HepG2 (cell line): ENCODE data around the gene SPDYE6. TPM values are rescaled to one million over a fixed set of nuclear protein-coding genes. Genes with fewer than 3 reads are reported as not detected.

Experiments
- ARNT2 ChIP-seq: sonication (generic); formaldehyde crosslinking; IDR thresholded peaks from 2 replicates; pipeline ENCODE4 v1.8.0; 2022; ENCODE audit warnings: mild to moderate bottlenecking, low read depth, missing genetic modification reagents, moderate library complexity
- ASH2L ChIP-seq: fragments of 300-600, 200-600 bp; sonication (generic); IDR thresholded peaks from 2 replicates; pipeline ENCODE4 v1.7.0; 2017; ENCODE audit warnings: low read depth, mild to moderate bottlenecking, moderate library complexity, mixed read lengths, low read length; ENCODE audit not compliant: insufficient read length
- GABPA ChIP-seq, 2 experiments: IDR thresholded peaks; 2 replicates each; pipeline ENCODE4 v1.6.1; 2011 to 2016; ENCODE audit warnings: low read depth in 2 of 2, low read length in 1 of 2, missing biosample characterization in 1 of 2, missing genetic modification characterization in 1 of 2
- HIVEP1 ChIP-seq: sonication (generic); formaldehyde crosslinking; IDR thresholded peaks from 2 replicates; pipeline ENCODE4 v1.4.0; 2020; ENCODE audit warnings: mild to moderate bottlenecking, missing genetic modification reagents
- MTA3 ChIP-seq: sonication (generic); formaldehyde crosslinking; IDR thresholded peaks from 2 replicates; pipeline ENCODE4 v1.4.0; 2020; ENCODE audit warnings: missing genetic modification reagents
- NBN ChIP-seq: fragments of 450-650 bp; conservative IDR thresholded peaks from 2 replicates; pipeline ENCODE4 v1.6.1; 2017
- NFE2L1 ChIP-seq: sonication (generic); formaldehyde crosslinking; IDR thresholded peaks from 2 replicates; pipeline ENCODE4 v1.4.0; 2020; ENCODE audit warnings: missing genetic modification reagents, mild to moderate bottlenecking, borderline replicate concordance
- SP1 ChIP-seq, 2 experiments: fragments of 450-650 bp in 1 of 2; sonication (generic) in 1 of 2; formaldehyde crosslinking in 1 of 2; IDR thresholded peaks; 2 replicates each; pipeline versions ENCODE4 v1.4.0 to v1.6.1; 2016 to 2020; ENCODE audit warnings: missing genetic modification reagents in 1 of 2
- TFDP1 ChIP-seq: IDR thresholded peaks from 2 replicates; pipeline ENCODE4 v1.6.1; 2016; ENCODE audit warnings: missing compliant biosample characterization, missing genetic modification reagents, borderline replicate concordance
- ZNF17 ChIP-seq: sonication (generic); formaldehyde crosslinking; IDR thresholded peaks from 2 replicates; pipeline ENCODE4 v1.5.0; 2020; ENCODE audit warnings: mild to moderate bottlenecking, missing genetic modification reagents
- ZNF256 ChIP-seq: sonication (generic); formaldehyde crosslinking; conservative IDR thresholded peaks from 2 replicates; pipeline ENCODE4 v1.4.0; 2020; ENCODE audit warnings: missing genetic modification reagents
- ZNF260 ChIP-seq: sonication (generic); formaldehyde crosslinking; IDR thresholded peaks from 2 replicates; pipeline ENCODE4 v1.4.0; 2020; ENCODE audit warnings: missing genetic modification reagents, low read depth, mild to moderate bottlenecking, borderline replicate concordance
- ZNF460 ChIP-seq: sonication (generic); formaldehyde crosslinking; IDR thresholded peaks from 2 replicates; pipeline ENCODE4 v1.5.1; 2020; ENCODE audit warnings: missing genetic modification reagents, mild to moderate bottlenecking, borderline replicate concordance
- ZNF501 ChIP-seq: sonication (generic); formaldehyde crosslinking; IDR thresholded peaks from 2 replicates; pipeline ENCODE4 v1.5.1; 2020; ENCODE audit warnings: mild to moderate bottlenecking, moderate library complexity, missing genetic modification reagents
- ZNF572 ChIP-seq: sonication (generic); formaldehyde crosslinking; IDR thresholded peaks from 2 replicates; pipeline ENCODE4 v1.5.1; 2020; ENCODE audit warnings: mild to moderate bottlenecking, missing genetic modification reagents
- ZNF788 ChIP-seq: sonication (generic); formaldehyde crosslinking; IDR thresholded peaks from 2 replicates; pipeline ENCODE4 v1.5.0; 2020; ENCODE audit warnings: mild to moderate bottlenecking, missing genetic modification reagents, borderline replicate concordance
- ZNF792 ChIP-seq: IDR thresholded peaks from 2 replicates; pipeline ENCODE4 v1.6.1; 2016
- polyA plus RNA-seq, 8 experiments: library from polyadenylated mRNA; depleted of rRNA in 3 of 8; stranded (reverse) in 7 of 8; unstranded in 1 of 8; fragments of >200 nt; fragmentation: Illumina TruSeq in 4 of 8; extraction: Trizol in 4 of 8; gene quantifications; 2 replicates each; pipeline versions ENCODE4 v1.2.1 to v1.2.3, GENCODE V29; 2011 to 2016; ENCODE audit warnings: low read depth in 4 of 8, missing spikeins in 1 of 8, mixed read lengths in 1 of 8; ENCODE audit not compliant: insufficient read depth in 1 of 8
- total RNA-seq, 5 experiments: library from RNA; depleted of rRNA; stranded (reverse); fragments of >200 nt; fragmentation: Illumina TruSeq; extraction: Trizol; gene quantifications; 2 replicates each; pipeline ENCODE4 v1.2.3, GENCODE V29; 2016; ENCODE audit warnings: low read depth in 1 of 5
- TF ChIP-seq, protein P1 (sequence below): IDR thresholded peaks from 2 replicates; pipeline ENCODE4 v1.6.1; 2016; ENCODE audit warnings: control low read depth
- TF ChIP-seq, protein P2 (sequence below): sonication (generic); formaldehyde crosslinking; IDR thresholded peaks from 2 replicates; pipeline ENCODE4 v1.5.0; 2020; ENCODE audit warnings: missing genetic modification reagents
- TF ChIP-seq, protein P3 (sequence below): sonication (generic); formaldehyde crosslinking; IDR thresholded peaks from 2 replicates; pipeline ENCODE4 v1.5.0; 2020; ENCODE audit warnings: mild to moderate bottlenecking, missing genetic modification reagents, borderline replicate concordance

SPDYE6 gene
- total and polyA plus RNA-seq, 2 of the 13 experiments (the other 11 are each of a cell fraction or from before 2014, with no cell fraction given), result 0.07 TPM; not detected in 1

DNA sequence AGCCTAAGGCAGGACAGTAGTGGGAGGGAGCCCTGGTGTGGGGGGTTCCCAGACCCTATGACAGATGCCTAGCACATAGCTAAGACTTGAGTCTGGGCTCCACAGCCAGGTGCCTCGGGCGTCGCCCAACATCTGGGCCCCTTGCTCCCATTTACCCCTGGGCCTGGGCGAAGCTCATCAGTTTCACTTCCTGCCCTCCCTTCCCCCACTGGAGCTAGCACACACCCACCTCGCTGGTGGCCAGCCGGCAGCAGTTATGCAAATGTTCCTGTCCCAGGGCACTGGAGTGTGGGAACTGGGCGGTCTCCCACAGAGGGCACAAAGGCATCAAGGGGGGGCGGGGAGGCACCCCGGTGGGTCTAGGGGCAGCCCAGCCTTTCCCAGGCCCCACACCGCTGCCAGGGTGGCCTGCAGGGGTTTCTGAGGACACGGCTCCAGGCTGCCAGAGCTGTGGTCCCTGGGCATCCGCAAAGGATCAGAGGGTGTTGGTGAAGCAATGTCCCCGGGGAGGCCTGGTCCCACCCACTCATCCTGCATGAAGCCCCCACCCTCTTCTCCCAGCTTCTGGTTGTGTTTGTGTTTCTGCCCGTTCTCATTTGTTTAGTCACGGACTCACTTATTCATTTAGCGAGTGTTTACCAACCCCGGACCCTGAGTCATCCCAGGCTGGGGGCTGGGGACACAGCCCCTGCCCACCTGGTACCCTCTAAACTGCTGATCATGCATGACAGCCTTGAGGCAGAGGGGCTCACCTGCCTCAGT is 49.1 kb downstream of the SPDYE6 start (continued):
- TF ChIP-seq HIVEP1 (CRISPR knock-in tag) (0 out of 2 replicates have a peak, but pooled peaks have one; percentile 29), SP1 (IDR thresholded peaks at IDR 0.05) (no peak), SP1 (CRISPR knock-in tag; IDR thresholded peaks at IDR 0.05) (peak; percentile 28; the same call in 1 of the 2 replicates), ZNF256 (CRISPR knock-in tag) (no peak), ZNF17 (CRISPR knock-in tag) (no peak), ZNF501 (CRISPR knock-in tag) (peak; percentile 60; the same call in 1 of the 2 replicates), NBN (no peak), ZNF460 (no peak), ASH2L (no peak), ZNF788 (CRISPR knock-in tag) (0 out of 2 replicates have a peak, but pooled peaks have one; percentile 21), ZNF792 (CRISPR knock-in tag) (no peak), ZNF260 (no peak), MTA3 (CRISPR knock-in tag) (no peak), ARNT2 (peak; percentile 61), TFDP1 (no peak), NFE2L1 (CRISPR knock-in tag) (no peak), ZNF572 (CRISPR knock-in tag) (peak; percentile 83; the same call in 1 of the 2 replicates), GABPA (IDR thresholded peaks at IDR 0.05; ENCODE audit: low read depth, low read length) (no peak), GABPA (CRISPR knock-in tag; IDR thresholded peaks at IDR 0.05; ENCODE audit: low read depth) (peak; percentile 45; the same call in 1 of the 2 replicates)
- TF ChIP-seq, protein P1, sequence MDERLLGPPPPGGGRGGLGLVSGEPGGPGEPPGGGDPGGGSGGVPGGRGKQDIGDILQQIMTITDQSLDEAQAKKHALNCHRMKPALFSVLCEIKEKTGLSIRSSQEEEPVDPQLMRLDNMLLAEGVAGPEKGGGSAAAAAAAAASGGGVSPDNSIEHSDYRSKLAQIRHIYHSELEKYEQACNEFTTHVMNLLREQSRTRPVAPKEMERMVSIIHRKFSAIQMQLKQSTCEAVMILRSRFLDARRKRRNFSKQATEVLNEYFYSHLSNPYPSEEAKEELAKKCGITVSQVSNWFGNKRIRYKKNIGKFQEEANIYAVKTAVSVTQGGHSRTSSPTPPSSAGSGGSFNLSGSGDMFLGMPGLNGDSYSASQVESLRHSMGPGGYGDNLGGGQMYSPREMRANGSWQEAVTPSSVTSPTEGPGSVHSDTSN (CRISPR knock-in tag), result no peak
- TF ChIP-seq, protein P2, sequence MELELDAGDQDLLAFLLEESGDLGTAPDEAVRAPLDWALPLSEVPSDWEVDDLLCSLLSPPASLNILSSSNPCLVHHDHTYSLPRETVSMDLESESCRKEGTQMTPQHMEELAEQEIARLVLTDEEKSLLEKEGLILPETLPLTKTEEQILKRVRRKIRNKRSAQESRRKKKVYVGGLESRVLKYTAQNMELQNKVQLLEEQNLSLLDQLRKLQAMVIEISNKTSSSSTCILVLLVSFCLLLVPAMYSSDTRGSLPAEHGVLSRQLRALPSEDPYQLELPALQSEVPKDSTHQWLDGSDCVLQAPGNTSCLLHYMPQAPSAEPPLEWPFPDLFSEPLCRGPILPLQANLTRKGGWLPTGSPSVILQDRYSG (CRISPR knock-in tag), result no peak
- TF ChIP-seq, protein P3, sequence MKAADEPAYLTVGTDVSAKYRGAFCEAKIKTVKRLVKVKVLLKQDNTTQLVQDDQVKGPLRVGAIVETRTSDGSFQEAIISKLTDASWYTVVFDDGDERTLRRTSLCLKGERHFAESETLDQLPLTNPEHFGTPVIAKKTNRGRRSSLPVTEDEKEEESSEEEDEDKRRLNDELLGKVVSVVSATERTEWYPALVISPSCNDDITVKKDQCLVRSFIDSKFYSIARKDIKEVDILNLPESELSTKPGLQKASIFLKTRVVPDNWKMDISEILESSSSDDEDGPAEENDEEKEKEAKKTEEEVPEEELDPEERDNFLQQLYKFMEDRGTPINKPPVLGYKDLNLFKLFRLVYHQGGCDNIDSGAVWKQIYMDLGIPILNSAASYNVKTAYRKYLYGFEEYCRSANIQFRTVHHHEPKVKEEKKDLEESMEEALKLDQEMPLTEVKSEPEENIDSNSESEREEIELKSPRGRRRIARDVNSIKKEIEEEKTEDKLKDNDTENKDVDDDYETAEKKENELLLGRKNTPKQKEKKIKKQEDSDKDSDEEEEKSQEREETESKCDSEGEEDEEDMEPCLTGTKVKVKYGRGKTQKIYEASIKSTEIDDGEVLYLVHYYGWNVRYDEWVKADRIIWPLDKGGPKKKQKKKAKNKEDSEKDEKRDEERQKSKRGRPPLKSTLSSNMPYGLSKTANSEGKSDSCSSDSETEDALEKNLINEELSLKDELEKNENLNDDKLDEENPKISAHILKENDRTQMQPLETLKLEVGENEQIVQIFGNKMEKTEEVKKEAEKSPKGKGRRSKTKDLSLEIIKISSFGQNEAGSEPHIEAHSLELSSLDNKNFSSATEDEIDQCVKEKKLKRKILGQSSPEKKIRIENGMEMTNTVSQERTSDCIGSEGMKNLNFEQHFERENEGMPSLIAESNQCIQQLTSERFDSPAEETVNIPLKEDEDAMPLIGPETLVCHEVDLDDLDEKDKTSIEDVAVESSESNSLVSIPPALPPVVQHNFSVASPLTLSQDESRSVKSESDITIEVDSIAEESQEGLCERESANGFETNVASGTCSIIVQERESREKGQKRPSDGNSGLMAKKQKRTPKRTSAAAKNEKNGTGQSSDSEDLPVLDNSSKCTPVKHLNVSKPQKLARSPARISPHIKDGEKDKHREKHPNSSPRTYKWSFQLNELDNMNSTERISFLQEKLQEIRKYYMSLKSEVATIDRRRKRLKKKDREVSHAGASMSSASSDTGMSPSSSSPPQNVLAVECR (CRISPR knock-in tag), result peak; percentile 49
